Activated CD4-positive, alpha-beta T cell treated with anti-CD3 and anti-CD28 coated beads, Interleukin-2, amount 10 ng/mL, durations not matched to agents 24 days and 14 days (primary cell): ENCODE results near the gene DAB1. TPM values are rescaled to one million over a fixed set of nuclear protein-coding genes. Genes with fewer than 3 reads are reported as not detected.

Experiments
- DNase-seq: peaks from one replicate; pipeline ENCODE4 v3.0.0; 2022
- H3K27ac Mint-ChIP-seq: one replicate; pipeline ENCODE4 v1.8.0; 2022; ENCODE audit warnings: mild to moderate bottlenecking, mixed read lengths
- H3K27me3 Mint-ChIP-seq: one replicate; pipeline ENCODE4 v1.8.0; 2022; ENCODE audit warnings: mixed read lengths
- H3K36me3 Mint-ChIP-seq: one replicate; pipeline ENCODE4 v1.8.0; 2022; ENCODE audit warnings: low read depth, mild to moderate bottlenecking, mixed read lengths
- H3K4me1 Mint-ChIP-seq: one replicate; pipeline ENCODE4 v1.8.0; 2021; ENCODE audit warnings: mixed read lengths
- H3K4me3 Mint-ChIP-seq: one replicate; pipeline ENCODE4 v1.8.0; 2022; ENCODE audit warnings: mild to moderate bottlenecking, moderate library complexity, mixed read lengths
- H3K9me3 Mint-ChIP-seq: one replicate; pipeline ENCODE4 v1.8.0; 2021; ENCODE audit warnings: mixed read lengths
- intact Hi-C: fragments of 100-400 bp; cut with micrococcal nuclease; formaldehyde crosslinking; loops from one replicate; pipeline ENCODE4 v1.15.1; 2023
- total RNA-seq: library from RNA; stranded (reverse); gene quantifications from 2 replicates; pipeline ENCODE4 v1.2.3, GENCODE V29; 2022

DAB1 gene
- total RNA-seq, 1 donor from 2014 or later, result not detected

- H3K27me3 Mint-ChIP-seq, result no peaks in the 10 kb centered on the region
- H3K4me1 Mint-ChIP-seq, result no peaks in the 10 kb centered on the region
- no peak for DNase-seq
- H3K4me3 Mint-ChIP-seq, result no peak overlapping the region
- no peaks in the 10 kb centered on the region for H3K36me3 Mint-ChIP-seq
- intact Hi-C loops, result no loop called here
- no peaks in the 10 kb centered on the region for H3K9me3 Mint-ChIP-seq
- H3K27ac Mint-ChIP-seq, result no peak overlapping the region
Measured at GRCh38 chr1:57063406-57064125, 360.3 kb downstream of the DAB1 start.

- H3K4me1 Mint-ChIP-seq, result no peaks in the 10 kb centered on the region
- intact Hi-C loops, result no loop called here
- no peak overlapping the region for H3K4me3 Mint-ChIP-seq
- no peak for DNase-seq
- H3K9me3 Mint-ChIP-seq, result no peaks in the 10 kb centered on the region
- H3K36me3 Mint-ChIP-seq, result no peaks in the 10 kb centered on the region
- no peak overlapping the region for H3K27ac Mint-ChIP-seq
- no peaks in the 10 kb centered on the region for H3K27me3 Mint-ChIP-seq
Measured at GRCh38 chr1:57061369-57061768, 362.5 kb downstream of the DAB1 start.

GRCh38 chr1:57060451-57060850 lies 363.4 kb downstream of the DAB1 start:
- no peaks in the 10 kb centered on the region for H3K4me1 Mint-ChIP-seq
- no peaks in the 10 kb centered on the region for H3K27me3 Mint-ChIP-seq
- intact Hi-C loops, result no loop called here
- H3K36me3 Mint-ChIP-seq, result no peaks in the 10 kb centered on the region
- H3K4me3 Mint-ChIP-seq, result no peak overlapping the region
- no peaks in the 10 kb centered on the region for H3K9me3 Mint-ChIP-seq
- no peak for DNase-seq
- no peak overlapping the region for H3K27ac Mint-ChIP-seq

GRCh38 chr1:57058652-57059501 lies 365.0 kb downstream of the DAB1 start:
- no peaks in the 10 kb centered on the region for H3K4me1 Mint-ChIP-seq
- DNase-seq, result no peak
- H3K27ac Mint-ChIP-seq, result no peak overlapping the region
- H3K4me3 Mint-ChIP-seq, result no peak overlapping the region
- no peaks in the 10 kb centered on the region for H3K27me3 Mint-ChIP-seq
- no peaks in the 10 kb centered on the region for H3K9me3 Mint-ChIP-seq
- intact Hi-C loops, result no loop called here
- no peaks in the 10 kb centered on the region for H3K36me3 Mint-ChIP-seq

GRCh38 chr1:57048856-57049255 lies 375.0 kb downstream of the DAB1 start:
- intact Hi-C loops, result no loop called here
- Mint-ChIP-seq H3K4me1 (no peaks in the 10 kb centered on the region), H3K27me3 (peaks cover 2% of the 10 kb centered on the region), H3K27ac (no peak overlapping the region), H3K9me3 (no peaks in the 10 kb centered on the region), H3K36me3 (no peaks in the 10 kb centered on the region), H3K4me3 (no peak overlapping the region)
- DNase-seq, result no peak

GRCh38 chr1:57046462-57046861 lies 377.4 kb downstream of the DAB1 start:
- Mint-ChIP-seq H3K27ac (no peak overlapping the region), H3K4me1 (no peaks in the 10 kb centered on the region)
- intact Hi-C loops, result no loop called here

GRCh38 chr1:57041901-57042300 lies 382.0 kb downstream of the DAB1 start:
- no peak overlapping the region for H3K27ac Mint-ChIP-seq
- H3K4me1 Mint-ChIP-seq, result no peaks in the 10 kb centered on the region
- intact Hi-C loops, result no loop called here
- no peak overlapping the region for H3K4me3 Mint-ChIP-seq
- H3K36me3 Mint-ChIP-seq, result no peaks in the 10 kb centered on the region
- H3K27me3 Mint-ChIP-seq, result no peaks in the 10 kb centered on the region
- DNase-seq, result no peak
- H3K9me3 Mint-ChIP-seq, result no peaks in the 10 kb centered on the region

More at GRCh38 chr1:57046462-57046861, 377.4 kb downstream of the DAB1 start:
- H3K9me3 Mint-ChIP-seq, result no peaks in the 10 kb centered on the region
- peaks cover 2% of the 10 kb centered on the region for H3K27me3 Mint-ChIP-seq
- H3K36me3 Mint-ChIP-seq, result no peaks in the 10 kb centered on the region
- H3K4me3 Mint-ChIP-seq, result no peak overlapping the region
- no peak for DNase-seq

GRCh38 chr1:57040811-57041210 lies 383.0 kb downstream of the DAB1 start:
- no peak overlapping the region for H3K4me3 Mint-ChIP-seq
- H3K36me3 Mint-ChIP-seq, result no peaks in the 10 kb centered on the region
- H3K9me3 Mint-ChIP-seq, result no peaks in the 10 kb centered on the region
- H3K27ac Mint-ChIP-seq, result no peak overlapping the region
- H3K4me1 Mint-ChIP-seq, result no peaks in the 10 kb centered on the region
- intact Hi-C loops, result no loop called here
- no peak for DNase-seq
- H3K27me3 Mint-ChIP-seq, result no peaks in the 10 kb centered on the region

GRCh38 chr1:57036641-57037579 lies 386.9 kb downstream of the DAB1 start:
- Mint-ChIP-seq H3K4me3 (no peak overlapping the region), H3K4me1 (no peaks in the 10 kb centered on the region), H3K27ac (no peak overlapping the region), H3K36me3 (no peaks in the 10 kb centered on the region), H3K27me3 (no peaks in the 10 kb centered on the region), H3K9me3 (no peaks in the 10 kb centered on the region)
- DNase-seq, result no peak
- intact Hi-C loops, result no loop called here

GRCh38 chr1:57034713-57035112 lies 389.1 kb downstream of the DAB1 start:
- Mint-ChIP-seq H3K9me3 (no peaks in the 10 kb centered on the region), H3K36me3 (no peaks in the 10 kb centered on the region), H3K4me1 (no peaks in the 10 kb centered on the region), H3K27ac (no peak overlapping the region), H3K4me3 (no peak overlapping the region), H3K27me3 (no peaks in the 10 kb centered on the region)
- intact Hi-C loops, result no loop called here
- DNase-seq, result no peak

GRCh38 chr1:57033222-57034001 lies 390.4 kb downstream of the DAB1 start:
- Mint-ChIP-seq H3K4me3 (no peak overlapping the region), H3K27ac (no peak overlapping the region), H3K9me3 (no peaks in the 10 kb centered on the region), H3K36me3 (no peaks in the 10 kb centered on the region), H3K27me3 (no peaks in the 10 kb centered on the region), H3K4me1 (no peaks in the 10 kb centered on the region)
- intact Hi-C loops, result no loop called here
- DNase-seq, result no peak

- Mint-ChIP-seq H3K4me1 (no peaks in the 10 kb centered on the region), H3K27me3 (no peaks in the 10 kb centered on the region), H3K4me3 (no peak overlapping the region), H3K36me3 (no peaks in the 10 kb centered on the region), H3K9me3 (no peaks in the 10 kb centered on the region), H3K27ac (no peak overlapping the region)
- intact Hi-C loops, result no loop called here
- DNase-seq, result no peak
Measured at GRCh38 chr1:57026624-57027354, 397.1 kb downstream of the DAB1 start.

- no peak for DNase-seq
- no peaks in the 10 kb centered on the region for H3K9me3 Mint-ChIP-seq
- no peak overlapping the region for H3K4me3 Mint-ChIP-seq
- intact Hi-C loops, result no loop called here
- H3K4me1 Mint-ChIP-seq, result no peaks in the 10 kb centered on the region
- H3K27ac Mint-ChIP-seq, result no peak overlapping the region
- H3K27me3 Mint-ChIP-seq, result no peaks in the 10 kb centered on the region
- H3K36me3 Mint-ChIP-seq, result no peaks in the 10 kb centered on the region
Measured at GRCh38 chr1:57024855-57025254, 399.0 kb downstream of the DAB1 start.
